RWPE2 (cell line): ENCODE results near the gene KRT79.

Experiments used
- ATAC-seq: fragments of 200-7000 bp; cut with Tn5 transposase; 3 replicates; pipeline ENCODE4 v1.9.1; 2021; ENCODE audit warnings: low read depth
- DNase-seq: peaks from one replicate; pipeline ENCODE4 v3.0.0-alpha.2; 2020; ENCODE audit warnings: low spot score
- H3K27ac ChIP-seq: fragments of 450-650 bp; 2 replicates; pipeline ENCODE4 v1.5.1; 2017; ENCODE audit warnings: mild to moderate bottlenecking; ENCODE audit not compliant: poor library complexity, severe bottlenecking
- H3K27me3 ChIP-seq: fragments of 250-450 bp; sonication (Bioruptor Pico); 2 replicates; pipeline ENCODE4 v1.5.1; 2021; ENCODE audit warnings: mild to moderate bottlenecking, moderate library complexity; ENCODE audit not compliant: insufficient read depth, poor library complexity, severe bottlenecking
- H3K36me3 ChIP-seq: fragments of 250-450 bp; sonication (Bioruptor Pico); 2 replicates; pipeline ENCODE4 v1.5.1; 2020; ENCODE audit warnings: low read depth, mild to moderate bottlenecking, moderate library complexity
- H3K4me1 ChIP-seq: fragments of 250-450 bp; sonication (Bioruptor Pico); 2 replicates; pipeline ENCODE4 v1.5.1; 2021; ENCODE audit warnings: mild to moderate bottlenecking, moderate library complexity; ENCODE audit not compliant: insufficient read depth, poor library complexity, severe bottlenecking
- H3K4me3 ChIP-seq: fragments of 250-450 bp; sonication (Bioruptor Pico); 2 replicates; pipeline ENCODE4 v1.5.1; 2021; ENCODE audit warnings: mild to moderate bottlenecking, moderate library complexity; ENCODE audit not compliant: severe bottlenecking
- H3K9me3 ChIP-seq: fragments of 250-450 bp; sonication (Bioruptor Pico); 2 replicates; pipeline ENCODE4 v1.5.1; 2021; ENCODE audit warnings: mild to moderate bottlenecking, moderate library complexity; ENCODE audit not compliant: severe bottlenecking
- TF ChIP-seq, protein P1 (sequence below): fragments of 450-650 bp; IDR thresholded peaks from one replicate; pipeline ENCODE4 v1.5.1; 2017; ENCODE audit warnings: mild to moderate bottlenecking, moderate library complexity; ENCODE audit not compliant: poor library complexity, severe bottlenecking

Gene KRT79

DNA sequence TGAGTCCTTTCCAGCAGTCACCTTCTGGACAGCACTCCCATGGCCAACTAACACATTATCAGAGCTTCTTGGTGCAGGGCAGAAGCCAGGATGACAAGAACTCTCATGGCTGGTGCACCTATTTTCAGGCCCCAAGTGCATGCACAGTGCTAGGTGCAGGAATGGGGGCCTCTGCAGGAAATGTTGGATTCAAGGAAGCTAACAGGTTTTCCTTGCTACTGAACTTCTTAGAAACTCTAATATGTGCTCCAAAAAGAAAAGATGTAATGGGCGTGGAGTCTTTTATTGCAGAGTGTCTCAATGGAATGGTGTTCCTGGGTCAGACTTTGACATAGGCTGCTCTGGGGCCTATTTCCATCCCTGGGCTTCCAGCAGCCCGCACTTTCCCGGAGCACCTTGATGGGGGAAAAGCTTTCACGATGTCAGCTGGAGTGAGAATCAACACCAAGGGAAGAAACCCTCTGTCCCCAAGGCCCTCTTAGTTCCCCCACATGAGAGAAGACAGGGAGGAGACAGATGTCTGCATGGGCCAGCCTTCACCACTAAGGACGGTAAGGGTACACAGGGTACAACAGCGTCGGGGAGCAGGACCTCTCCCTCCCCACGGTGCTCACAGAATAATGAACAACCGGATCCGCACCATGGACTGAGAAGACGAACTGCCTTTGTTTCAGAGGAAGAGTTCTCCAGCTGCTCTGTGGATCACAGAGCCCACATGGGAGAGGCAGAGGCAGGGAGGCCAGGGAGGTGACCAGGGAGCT lies 45.1 kb downstream of the KRT79 start:
- H3K36me3 ChIP-seq, result no peaks in the 10 kb centered on the region

DNA sequence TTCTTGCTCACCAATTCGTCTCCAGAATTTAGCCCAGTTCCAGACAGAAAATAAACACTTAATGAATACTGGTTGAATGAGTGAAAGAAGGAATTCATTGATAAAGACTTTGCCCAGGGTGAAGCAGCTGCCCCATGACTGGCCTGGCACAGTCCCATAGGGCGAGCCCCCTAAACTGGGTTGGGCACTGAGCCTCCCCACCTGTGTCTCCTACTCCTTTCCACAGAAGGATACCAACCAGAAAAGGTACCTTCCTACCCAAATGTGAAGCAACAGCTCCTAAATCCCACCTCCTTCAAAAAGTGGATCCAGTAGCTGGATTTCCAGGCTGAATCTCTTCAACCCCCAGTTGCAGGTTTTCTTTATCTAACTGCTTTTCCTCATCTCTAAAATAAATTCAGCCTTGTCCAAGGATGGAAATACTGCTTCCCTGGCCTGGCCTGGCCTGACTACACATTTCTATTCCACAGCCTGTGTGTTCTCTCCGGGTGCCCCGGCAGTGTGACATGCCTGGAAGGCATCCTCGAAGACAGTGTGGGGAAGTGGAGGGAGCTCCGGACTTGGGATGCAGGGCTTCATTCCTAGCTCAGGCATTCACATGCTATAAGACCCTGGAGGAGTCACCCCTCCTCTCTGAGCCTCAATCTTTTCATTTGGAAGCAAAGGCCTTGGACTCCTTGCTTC lies 45.8 kb downstream of the KRT79 start:
- H3K27ac ChIP-seq, result no peak overlapping the region
- H3K4me3 ChIP-seq, result no peak overlapping the region
- TF ChIP-seq, protein P1, sequence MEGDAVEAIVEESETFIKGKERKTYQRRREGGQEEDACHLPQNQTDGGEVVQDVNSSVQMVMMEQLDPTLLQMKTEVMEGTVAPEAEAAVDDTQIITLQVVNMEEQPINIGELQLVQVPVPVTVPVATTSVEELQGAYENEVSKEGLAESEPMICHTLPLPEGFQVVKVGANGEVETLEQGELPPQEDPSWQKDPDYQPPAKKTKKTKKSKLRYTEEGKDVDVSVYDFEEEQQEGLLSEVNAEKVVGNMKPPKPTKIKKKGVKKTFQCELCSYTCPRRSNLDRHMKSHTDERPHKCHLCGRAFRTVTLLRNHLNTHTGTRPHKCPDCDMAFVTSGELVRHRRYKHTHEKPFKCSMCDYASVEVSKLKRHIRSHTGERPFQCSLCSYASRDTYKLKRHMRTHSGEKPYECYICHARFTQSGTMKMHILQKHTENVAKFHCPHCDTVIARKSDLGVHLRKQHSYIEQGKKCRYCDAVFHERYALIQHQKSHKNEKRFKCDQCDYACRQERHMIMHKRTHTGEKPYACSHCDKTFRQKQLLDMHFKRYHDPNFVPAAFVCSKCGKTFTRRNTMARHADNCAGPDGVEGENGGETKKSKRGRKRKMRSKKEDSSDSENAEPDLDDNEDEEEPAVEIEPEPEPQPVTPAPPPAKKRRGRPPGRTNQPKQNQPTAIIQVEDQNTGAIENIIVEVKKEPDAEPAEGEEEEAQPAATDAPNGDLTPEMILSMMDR, result no peak
- no peaks in the 10 kb centered on the region for H3K36me3 ChIP-seq
- no peaks in the 10 kb centered on the region for H3K9me3 ChIP-seq
- ATAC-seq, result no peak
- DNase-seq, result no peak
- H3K27me3 ChIP-seq, result no peaks in the 10 kb centered on the region
- no peaks in the 10 kb centered on the region for H3K4me1 ChIP-seq

More for the DNA sequence above, 45.1 kb downstream of the KRT79 start:
- H3K4me3 ChIP-seq, result no peak overlapping the region
- H3K9me3 ChIP-seq, result no peaks in the 10 kb centered on the region
- TF ChIP-seq, protein P1, result no peak
- H3K27ac ChIP-seq, result no peak overlapping the region
- DNase-seq (no peak), ATAC-seq (no peak)
- no peaks in the 10 kb centered on the region for H3K4me1 ChIP-seq
- no peaks in the 10 kb centered on the region for H3K27me3 ChIP-seq

DNA sequence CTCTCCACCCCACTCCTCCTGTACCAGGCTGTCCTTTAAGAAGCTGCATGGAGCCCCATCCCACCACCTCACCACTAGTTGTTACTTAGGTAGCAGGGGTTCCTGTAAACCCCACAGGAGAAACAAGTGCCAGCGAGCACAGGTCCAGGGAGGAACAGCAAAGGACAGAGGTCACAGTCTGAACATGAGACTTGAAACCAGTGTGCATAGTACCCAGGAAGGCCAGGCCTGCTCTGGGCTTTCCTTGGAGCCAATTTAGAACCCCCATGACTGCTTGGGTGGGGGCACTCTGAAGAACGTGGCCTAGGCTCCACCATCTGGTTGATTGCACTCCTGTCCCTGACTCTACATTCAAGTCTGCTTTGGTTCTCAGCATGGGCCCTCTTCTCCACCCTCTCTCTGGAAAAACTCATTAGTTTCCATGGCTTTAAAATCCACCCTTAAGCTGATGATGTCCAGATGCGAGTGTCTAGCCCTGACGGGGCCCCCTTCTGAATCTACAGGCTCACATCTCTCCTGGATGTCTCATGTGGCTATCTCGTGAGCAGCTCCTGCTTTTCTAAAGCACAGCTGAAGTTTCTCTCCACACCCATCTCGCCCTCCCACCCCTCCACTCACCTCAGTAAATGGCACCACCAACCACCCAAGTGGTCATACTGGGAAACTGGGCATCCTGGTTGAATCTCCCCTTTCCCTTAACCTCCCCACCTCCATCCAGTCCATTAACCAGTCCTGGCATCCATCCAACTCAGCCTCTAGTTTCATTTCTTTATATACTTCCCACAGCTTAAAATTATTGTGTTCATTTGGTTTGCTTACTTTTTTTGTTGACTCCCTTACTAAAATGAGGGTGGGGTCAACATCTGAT lies 46.6 kb downstream of the KRT79 start:
- no peak for DNase-seq
- H3K36me3 ChIP-seq, result no peaks in the 10 kb centered on the region
- no peak overlapping the region for H3K4me3 ChIP-seq
- no peak overlapping the region for H3K27ac ChIP-seq
- no peaks in the 10 kb centered on the region for H3K4me1 ChIP-seq
- H3K27me3 ChIP-seq, result no peaks in the 10 kb centered on the region
- H3K9me3 ChIP-seq, result no peaks in the 10 kb centered on the region
- ATAC-seq, result no peak
- TF ChIP-seq, protein P1, result no peak

DNA sequence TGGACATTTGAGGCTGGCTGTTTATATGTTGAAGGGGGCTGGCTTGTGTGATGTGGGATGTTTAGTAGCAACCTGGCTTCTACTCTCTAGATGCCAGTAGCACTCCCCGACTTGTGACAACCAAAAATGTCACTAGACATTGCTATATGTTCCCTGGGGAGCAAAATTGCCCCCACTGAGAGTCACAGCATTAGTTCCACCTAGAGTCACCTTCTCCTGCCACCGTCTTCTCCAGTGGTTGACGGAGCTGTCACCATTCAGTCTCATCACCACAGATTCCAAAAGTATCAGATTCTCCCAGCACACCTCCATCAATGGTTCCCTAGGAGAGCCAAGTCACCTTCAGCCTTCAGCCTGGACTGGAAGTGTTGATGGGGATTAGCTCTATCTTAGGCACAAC lies 49.2 kb downstream of the KRT79 start:
- ATAC-seq (no peak), DNase-seq (no peak)
- H3K27ac ChIP-seq, result no peak overlapping the region
- H3K27me3 ChIP-seq, result no peaks in the 10 kb centered on the region
- no peaks in the 10 kb centered on the region for H3K36me3 ChIP-seq
- H3K9me3 ChIP-seq, result no peaks in the 10 kb centered on the region
- no peaks in the 10 kb centered on the region for H3K4me1 ChIP-seq
- H3K4me3 ChIP-seq, result no peak overlapping the region
- TF ChIP-seq, protein P1, result no peak
